ENCODE data around the gene CD22.

DNA sequence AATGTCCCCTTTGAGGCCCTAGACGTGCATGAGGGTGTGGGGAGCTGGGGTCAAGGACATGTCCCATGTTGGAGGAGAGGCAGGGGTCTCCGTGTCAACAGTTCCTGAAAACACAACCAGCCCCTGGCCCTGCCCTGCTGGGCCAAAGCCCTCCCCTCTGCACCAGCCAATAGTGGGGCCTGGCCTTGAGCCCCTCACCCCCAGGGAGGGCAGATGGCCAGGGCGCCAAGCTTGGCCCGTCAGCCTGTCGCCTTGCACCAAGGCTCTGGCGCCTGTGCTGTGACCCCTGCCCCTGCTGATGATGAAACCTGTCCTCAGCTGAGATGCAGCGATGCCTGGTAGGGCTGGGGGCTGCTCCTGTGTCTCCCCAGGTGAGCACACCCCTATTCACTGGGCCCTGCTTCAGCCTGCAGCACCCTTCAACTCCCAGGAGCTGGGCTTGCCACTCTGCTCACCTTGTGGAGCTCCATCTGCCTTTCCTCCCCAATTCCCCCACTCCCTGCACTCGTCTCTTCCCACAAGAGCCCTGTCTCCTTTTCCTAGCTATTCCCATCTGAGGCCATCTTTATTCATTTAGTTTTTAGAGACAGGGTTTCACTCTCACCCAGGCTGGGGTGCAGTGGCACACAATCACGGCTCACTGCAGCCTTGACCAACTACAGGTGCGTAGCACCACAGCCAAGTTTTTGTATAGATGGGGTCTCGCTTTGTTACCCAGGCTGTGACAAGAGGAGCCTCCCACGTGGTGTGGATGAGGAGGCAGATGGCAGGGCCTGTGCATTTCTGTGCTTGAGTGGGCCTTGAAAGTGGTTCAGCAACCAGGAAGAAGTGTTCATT lies 48.8 kb upstream of the CD22 start:
- TF ChIP-seq, protein P1, sequence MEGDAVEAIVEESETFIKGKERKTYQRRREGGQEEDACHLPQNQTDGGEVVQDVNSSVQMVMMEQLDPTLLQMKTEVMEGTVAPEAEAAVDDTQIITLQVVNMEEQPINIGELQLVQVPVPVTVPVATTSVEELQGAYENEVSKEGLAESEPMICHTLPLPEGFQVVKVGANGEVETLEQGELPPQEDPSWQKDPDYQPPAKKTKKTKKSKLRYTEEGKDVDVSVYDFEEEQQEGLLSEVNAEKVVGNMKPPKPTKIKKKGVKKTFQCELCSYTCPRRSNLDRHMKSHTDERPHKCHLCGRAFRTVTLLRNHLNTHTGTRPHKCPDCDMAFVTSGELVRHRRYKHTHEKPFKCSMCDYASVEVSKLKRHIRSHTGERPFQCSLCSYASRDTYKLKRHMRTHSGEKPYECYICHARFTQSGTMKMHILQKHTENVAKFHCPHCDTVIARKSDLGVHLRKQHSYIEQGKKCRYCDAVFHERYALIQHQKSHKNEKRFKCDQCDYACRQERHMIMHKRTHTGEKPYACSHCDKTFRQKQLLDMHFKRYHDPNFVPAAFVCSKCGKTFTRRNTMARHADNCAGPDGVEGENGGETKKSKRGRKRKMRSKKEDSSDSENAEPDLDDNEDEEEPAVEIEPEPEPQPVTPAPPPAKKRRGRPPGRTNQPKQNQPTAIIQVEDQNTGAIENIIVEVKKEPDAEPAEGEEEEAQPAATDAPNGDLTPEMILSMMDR (IDR thresholded peaks at IDR 0.05 in 8 of 11, conservative IDR thresholded peaks at IDR 0.05 in 3 of 11), result no peak
- TF ChIP-seq POLR2A (IDR thresholded peaks at IDR 0.05), result no peak
